Dermis lymphatic vessel endothelial cell (primary cell): ENCODE data around the gene DCTPP1. TPM values are rescaled to one million over a fixed set of nuclear protein-coding genes. Genes with fewer than 3 reads are reported as not detected.

Experiments
- total RNA-seq: library from RNA; depleted of rRNA; stranded (reverse); fragments of >200 nt; gene quantifications from 2 replicates; pipeline ENCODE4 v1.2.1, GENCODE V29; 2014

DCTPP1 gene
- total RNA-seq, result 95.3 and 120 TPM in 2 replicates

GRCh38 chr16:30429678-30430427 lies at the start of gene DCTPP1:
DCTPP1 (minus strand) TSS chr16:30430030; CDS start chr16:30429980, 50 bp downstream.

DNA sequence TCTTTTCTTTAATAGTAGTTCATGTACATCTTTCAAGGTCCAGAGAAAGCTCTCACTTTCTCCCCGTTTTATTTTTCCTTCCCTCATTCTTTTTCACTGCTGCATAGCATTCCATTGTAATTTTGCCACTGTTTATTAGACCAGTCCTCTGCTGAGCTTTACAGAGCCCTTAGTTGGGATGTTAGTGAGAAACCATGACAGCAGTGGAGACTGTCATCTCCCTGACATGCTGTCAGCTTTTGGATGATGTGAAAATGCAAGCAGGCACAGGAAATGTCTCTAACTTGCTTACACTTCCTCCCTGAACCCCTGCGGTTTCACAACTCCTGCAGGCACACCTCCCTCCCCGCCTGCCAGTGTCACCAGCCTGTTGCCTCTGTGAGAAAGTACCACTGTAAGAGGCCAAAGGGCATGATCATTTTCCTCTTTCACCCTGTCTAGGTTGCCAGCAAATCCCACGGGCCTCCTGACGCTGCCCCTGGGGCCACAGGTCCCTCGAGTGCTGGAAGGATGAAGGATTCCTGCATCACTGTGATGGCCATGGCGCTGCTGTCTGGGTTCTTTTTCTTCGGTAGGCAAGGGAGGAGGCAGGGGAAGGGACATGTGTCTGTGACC lies 42.6 kb upstream of the DCTPP1 start, which contains the start of gene ITGAL:
TSS of gene ITGAL (plus strand) at position 415 of the 615 bp plus-strand sequence. CDS start at position 511, 96 bp downstream.

DNA sequence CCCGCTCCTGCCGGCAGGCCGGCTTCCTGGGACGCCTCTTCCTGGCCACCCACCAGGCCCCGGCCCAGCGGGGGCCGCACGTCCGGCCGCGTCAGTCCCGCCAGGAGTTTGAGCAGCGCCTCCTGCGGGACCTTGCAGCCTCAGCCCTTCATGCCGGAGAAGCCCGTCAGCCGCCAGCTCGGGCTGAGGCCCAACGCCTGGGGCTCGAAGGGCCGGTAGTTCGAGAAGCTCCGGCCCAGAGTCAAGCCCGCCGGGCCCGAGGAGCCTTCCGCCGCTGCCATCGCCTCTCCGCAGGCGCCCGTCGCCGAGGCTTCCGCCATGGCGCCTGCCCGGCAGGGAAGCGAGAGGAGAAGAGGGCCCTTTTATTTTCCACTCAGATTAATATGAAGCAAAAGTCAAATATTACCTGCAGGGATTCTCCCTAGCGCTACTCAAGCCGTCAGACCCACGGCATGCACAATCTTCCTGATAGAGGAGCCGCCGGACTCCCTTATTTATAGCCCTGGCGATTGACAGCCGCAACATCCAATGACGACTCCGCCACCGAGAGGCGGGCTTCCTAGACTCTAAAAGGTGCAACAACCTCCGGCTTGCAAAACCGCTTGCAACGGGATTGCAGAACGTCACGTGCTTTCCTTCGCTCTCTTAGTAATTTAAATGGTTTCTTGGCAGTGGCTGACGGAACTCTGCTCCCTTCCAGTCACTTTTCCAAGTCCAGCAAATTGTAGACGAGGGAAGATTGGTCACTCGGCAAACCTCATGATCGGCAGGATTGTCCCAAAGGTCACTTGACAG lies 15.8 kb upstream of the DCTPP1 start, which contains the start of gene SEPHS2:
TSS of gene SEPHS2 (minus strand) at position 467 of the 795 bp plus-strand sequence. CDS start at position 320, 147 bp downstream.

DNA sequence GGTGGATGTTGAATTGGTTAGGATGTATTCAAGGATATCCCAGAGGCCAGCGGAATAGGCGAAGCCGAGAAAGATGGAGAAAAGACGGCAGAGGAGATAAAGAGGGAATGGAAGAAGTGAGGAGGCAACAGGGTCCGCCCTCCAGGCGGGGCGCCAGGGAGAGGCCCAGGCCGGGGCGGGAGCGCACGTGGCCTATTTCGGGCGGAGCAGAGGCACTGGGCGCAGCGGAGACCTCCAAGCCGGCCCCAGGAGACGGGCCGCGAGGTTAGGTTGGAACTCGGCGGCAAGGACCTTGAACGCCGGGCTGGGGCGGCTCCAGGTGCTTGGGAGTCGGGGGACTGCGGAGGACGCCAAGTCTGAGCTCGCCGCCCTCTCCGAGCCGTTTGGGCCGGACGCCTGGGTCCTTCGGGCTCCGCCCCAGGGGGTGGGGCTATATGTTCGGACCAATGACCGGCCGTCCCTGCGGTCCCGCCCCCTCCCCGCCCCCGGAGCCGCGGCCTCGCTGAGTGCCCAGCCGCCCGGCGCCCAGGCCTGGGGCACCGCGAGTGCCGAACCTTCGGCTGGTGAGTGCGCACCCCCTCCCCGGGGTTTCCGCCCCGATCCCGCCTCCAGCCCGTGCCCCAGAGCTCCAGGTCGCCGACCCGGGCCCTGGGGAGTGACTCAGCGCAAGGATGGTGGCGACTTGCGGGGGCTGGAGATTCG lies 22.6 kb downstream of the DCTPP1 start, which contains the start of gene ZNF771:
TSS of gene ZNF771 (plus strand) at position 505 of the 702 bp plus-strand sequence. CDS start 448 bp downstream, outside the sequence.

GRCh38 chr16:30395155-30395991 lies 34.5 kb downstream of the DCTPP1 start, which contains the start of gene ZNF48:
ZNF48 (plus strand) TSS chr16:30395420; CDS start chr16:30395795, 375 bp downstream.

GRCh38 chr16:30382111-30382881 lies 47.5 kb downstream of the DCTPP1 start, which contains the start of gene SEPTIN1:
SEPTIN1 (minus strand) TSS chr16:30382561; CDS start chr16:30382542, 19 bp downstream.

GRCh38 chr16:30374538-30374937 lies 55.3 kb downstream of the DCTPP1 start, which contains the start of gene MYL11:
MYL11 (plus strand) TSS chr16:30374802; CDS start chr16:30374858, 56 bp downstream.

Other genes with a start within 250 kb of the DCTPP1 start
- 0.76 and 1.5 TPM in 2 replicates for gene CORO1A, start 246.4 kb downstream of the DCTPP1 start, total RNA-seq
- 13.4 and 26.9 TPM in 2 replicates for gene BOLA2B, start 236.4 kb downstream of the DCTPP1 start, total RNA-seq
- 43.8 and 54.1 TPM in 2 replicates for gene SLX1A, start 236.2 kb downstream of the DCTPP1 start, total RNA-seq
- gene SULT1A3, start 230.8 kb downstream of the DCTPP1 start, total RNA-seq, result 1.5 and 1.9 TPM in 2 replicates
- 0.43 and 2.0 TPM in 2 replicates for gene NPIPB13, start 181.6 kb downstream of the DCTPP1 start, total RNA-seq
- 33.8 and 39.9 TPM in 2 replicates for gene CD2BP2, start 74.7 kb downstream of the DCTPP1 start, total RNA-seq
- 18.0 and 21.6 TPM in 2 replicates for gene TBC1D10B, start 59.5 kb downstream of the DCTPP1 start, total RNA-seq
- not detected in 2 replicates for gene MYL11, start 55.2 kb downstream of the DCTPP1 start, total RNA-seq
- gene SEPTIN1, start 47.5 kb downstream of the DCTPP1 start, total RNA-seq, result 0.11 TPM in 1 of 2 replicates, not detected in the other
- gene ZNF48, start 34.6 kb downstream of the DCTPP1 start, total RNA-seq, result 11.8 and 19.3 TPM in 2 replicates
- gene ZNF771, start 22.4 kb downstream of the DCTPP1 start, total RNA-seq, result 8.0 and 13.7 TPM in 2 replicates
- gene SEPHS2, start 15.8 kb upstream of the DCTPP1 start, total RNA-seq, result 23.4 and 23.7 TPM in 2 replicates
- under 0.01 TPM in 1 of 2 replicates, not detected in the other for gene ITGAL, start 42.7 kb upstream of the DCTPP1 start, total RNA-seq
- gene ZNF768, start 96.5 kb upstream of the DCTPP1 start, total RNA-seq, result 14.8 and 15.3 TPM in 2 replicates
- gene ZNF747, start 104.8 kb upstream of the DCTPP1 start, total RNA-seq, result 6.8 and 8.1 TPM in 2 replicates
- gene ZNF764, start 128.3 kb upstream of the DCTPP1 start, total RNA-seq, result 3.1 and 4.6 TPM in 2 replicates
- gene ZNF688, start 141.7 kb upstream of the DCTPP1 start, total RNA-seq, result 5.8 and 9.4 TPM in 2 replicates
- 8.3 and 12.4 TPM in 2 replicates for gene ZNF785, start 155.7 kb upstream of the DCTPP1 start, total RNA-seq
- 4.0 and 4.5 TPM in 2 replicates for gene ZNF689, start 180.4 kb upstream of the DCTPP1 start, total RNA-seq
- 3.8 and 5.5 TPM in 2 replicates for gene PRR14, start 220.9 kb upstream of the DCTPP1 start, total RNA-seq
- gene FBRS, start 228.4 kb upstream of the DCTPP1 start, total RNA-seq, result 13.9 and 14.2 TPM in 2 replicates